Spleen (tissue), 7 donors: Measurements from ENCODE around the gene ARHGAP5.

Source experiments
- CTCF ChIP-seq, 11 experiments: fragments of 200-600 bp in 7 of 11; fragments of 450-650 bp in 4 of 11; sonication (generic) in 4 of 11; IDR thresholded peaks in 8 of 11; conservative IDR thresholded peaks in 3 of 11; 1 replicate in 7 of 11; 2 replicates in 4 of 11; pipeline versions ENCODE4 v1.4.0 to v1.8.0; 2016 to 2021; ENCODE audit warnings: antibody characterized with exemption in 11 of 11, inconsistent platforms in 4 of 11, mild to moderate bottlenecking in 1 of 11
- POLR2A ChIP-seq, 3 donors: fragments of 450-650 bp; IDR thresholded peaks; one replicate each; pipeline ENCODE4 v1.5.1; 2017; ENCODE audit warnings: antibody characterized with exemption in 3 of 3, mild to moderate bottlenecking in 1 of 3
- POLR2AphosphoS5 ChIP-seq, 3 donors: sonication (generic); formaldehyde crosslinking; IDR thresholded peaks; one replicate each; pipeline ENCODE4 v1.5.1; 2017; ENCODE audit warnings: antibody characterized with exemption in 3 of 3
- donor health status: DM: no; HTN: no; CAD: no; lungs with moderate emphysema.
- donor health status: DM: no; HTN: no; CAD: no.
- donor health status: DM: no; HTN: no; CAD: no.

GRCh38 chr14:32167907-32168306 lies 90.8 kb downstream of the ARHGAP5 start:
- TF ChIP-seq CTCF (IDR thresholded peaks at IDR 0.05 in 8 of 11, conservative IDR thresholded peaks at IDR 0.05 in 3 of 11) (no peak), POLR2A (IDR thresholded peaks at IDR 0.05) (no peak), POLR2AphosphoS5 (IDR thresholded peaks at IDR 0.05) (no peak)
